Renal cortex interstitium (tissue), 11 donors: ENCODE data around the gene LRRC2. TPM values are rescaled to one million over a fixed set of nuclear protein-coding genes. Genes with fewer than 3 reads are reported as not detected.
"Not testable (repeated sequence)": the region's sequence is repeated elsewhere in the genome, so short reads cannot be mapped to it uniquely, and the experiment has no call there.

ENCODE experiments used
- DNase-seq, 11 donors: peaks; one replicate each; pipeline ENCODE4 v3.0.0-alpha.2; 2013; ENCODE audit warnings: low read depth in 9 of 11, low spot score in 4 of 11; ENCODE audit errors: extremely low read depth in 1 of 11
- polyA plus RNA-seq, 3 donors: library from polyadenylated mRNA; unstranded; fragments of 120-200 nt; gene quantifications; one replicate each; pipeline ENCODE4 v1.2.1, GENCODE V29; 2013; ENCODE audit not compliant: insufficient read length in 3 of 3

The LRRC2 gene
- polyA plus RNA-seq, 3 donors = 1.7 to 2.4 (median 2.1) TPM

- DNase-seq = no peak
Measured at GRCh38 chr3:46586738-46587246, 20.7 kb upstream of the LRRC2 start.

DNA sequence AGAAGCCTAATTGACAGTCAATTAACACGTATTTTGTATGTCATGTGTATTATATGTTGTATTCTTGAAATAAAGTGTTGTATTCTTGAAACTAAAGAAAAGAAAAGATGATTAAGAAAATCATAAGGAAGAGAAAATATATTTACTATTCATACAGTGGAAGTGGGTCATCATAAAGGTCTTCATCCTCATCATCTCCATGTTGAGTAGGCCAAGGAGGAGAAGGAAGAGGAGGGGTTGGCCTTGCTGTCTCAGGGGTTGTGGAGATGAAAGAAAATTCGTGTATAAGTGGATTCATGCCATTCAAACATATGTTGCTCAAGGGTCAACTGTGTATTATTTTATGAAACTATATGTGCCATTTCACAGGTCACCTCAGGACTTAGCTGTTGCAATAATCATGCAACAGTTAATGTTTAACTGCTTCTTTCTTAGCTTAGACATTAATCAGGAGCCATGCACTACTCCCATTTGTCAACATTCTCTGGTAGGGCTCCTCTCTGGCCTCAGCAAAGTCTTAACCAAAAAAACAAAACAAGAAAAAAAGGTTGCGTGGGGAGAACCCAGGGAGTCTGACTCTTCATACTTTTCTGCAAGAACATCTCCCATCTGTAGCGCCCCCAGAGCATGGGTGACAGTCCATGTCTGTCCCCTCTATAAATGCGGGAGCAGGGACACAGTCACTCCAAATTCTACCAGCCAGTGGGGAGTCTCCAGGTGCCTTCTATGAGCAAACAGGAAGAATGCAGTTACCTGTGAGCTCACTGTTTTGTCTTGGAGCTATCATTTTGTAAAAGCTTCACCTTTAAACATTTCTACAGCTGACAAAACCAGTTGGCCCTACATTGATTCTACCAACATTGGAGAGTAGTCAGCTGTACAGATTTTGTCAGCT lies 19.9 kb upstream of the LRRC2 start:
- no peak for DNase-seq

GRCh38 chr3:46584598-46585467 lies 18.7 kb upstream of the LRRC2 start:
- DNase-seq = no peak

DNA sequence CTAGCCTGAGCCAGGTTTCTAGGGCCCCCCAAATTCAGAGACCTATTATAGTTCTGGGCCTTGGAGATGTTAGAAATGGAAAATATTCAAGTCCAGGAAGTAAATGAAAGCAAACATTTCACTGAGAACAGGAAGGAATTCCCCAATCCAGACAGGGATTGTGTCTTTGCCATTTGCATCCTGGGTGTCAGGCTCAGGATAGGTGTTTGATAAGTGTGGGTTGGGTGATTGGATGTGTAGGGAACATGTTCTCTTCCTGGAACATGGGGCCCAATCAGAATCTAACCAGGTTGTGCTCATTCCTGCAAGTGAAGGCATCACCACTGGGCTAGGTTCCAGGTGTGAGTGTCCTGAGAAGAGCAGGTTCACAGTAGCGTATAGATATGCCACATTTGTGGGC lies 14.6 kb upstream of the LRRC2 start:
- DNase-seq = no peak

DNA sequence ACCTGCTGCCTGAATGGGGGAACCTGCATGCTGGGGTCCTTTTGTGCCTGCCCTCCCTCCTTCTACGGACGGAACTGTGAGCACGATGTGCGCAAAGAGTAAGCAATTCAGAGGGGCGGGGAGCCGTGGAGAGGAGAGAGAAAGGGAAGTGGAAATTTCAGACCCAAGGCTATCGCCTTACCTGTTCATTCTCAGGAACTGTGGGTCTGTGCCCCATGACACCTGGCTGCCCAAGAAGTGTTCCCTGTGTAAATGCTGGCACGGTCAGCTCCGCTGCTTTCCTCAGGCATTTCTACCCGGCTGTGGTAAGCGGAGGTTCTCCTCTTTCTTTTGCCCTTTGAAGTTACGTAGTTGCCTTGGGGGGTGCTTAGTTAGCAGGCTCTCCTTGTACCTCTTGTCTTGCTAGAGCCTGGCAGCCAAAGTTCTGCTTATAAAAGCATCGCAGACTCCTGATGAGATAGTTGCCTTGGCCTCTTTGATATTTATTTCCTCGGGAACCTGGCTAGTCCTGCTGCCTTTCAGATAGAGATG lies 13.7 kb upstream of the LRRC2 start:
- no peak for DNase-seq

GRCh38 chr3:46578973-46579755 lies 13.1 kb upstream of the LRRC2 start:
- no peak for DNase-seq

DNA sequence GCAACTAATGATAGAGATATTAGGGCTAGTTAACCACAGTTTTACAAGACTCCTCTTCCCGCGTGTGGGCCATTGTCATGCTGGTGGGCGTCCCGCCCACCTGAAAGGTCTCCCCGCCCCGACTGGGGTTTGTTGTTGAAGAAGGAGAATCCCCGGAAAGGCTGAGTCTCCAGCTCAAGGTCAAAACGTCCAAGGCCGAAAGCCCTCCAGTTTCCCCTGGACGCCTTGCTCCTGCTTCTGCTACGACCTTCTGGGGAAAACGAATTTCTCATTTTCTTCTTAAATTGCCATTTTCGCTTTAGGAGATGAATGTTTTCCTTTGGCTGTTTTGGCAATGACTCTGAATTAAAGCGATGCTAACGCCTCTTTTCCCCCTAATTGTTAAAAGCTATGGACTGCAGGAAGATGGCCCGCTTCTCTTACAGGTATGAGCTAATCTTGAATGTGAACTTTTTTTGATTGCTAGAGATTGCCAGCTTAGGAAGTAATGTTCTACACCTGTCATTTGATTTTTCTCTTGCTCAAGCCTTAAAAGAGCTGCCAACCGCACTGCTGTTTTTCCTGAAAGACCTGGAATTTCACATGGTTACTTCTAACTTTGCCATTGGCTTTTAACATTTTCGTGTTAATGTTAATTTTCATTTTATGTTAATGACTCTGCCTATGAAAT lies 11.6 kb upstream of the LRRC2 start:
- DNase-seq = not testable (repeated sequence)

DNA sequence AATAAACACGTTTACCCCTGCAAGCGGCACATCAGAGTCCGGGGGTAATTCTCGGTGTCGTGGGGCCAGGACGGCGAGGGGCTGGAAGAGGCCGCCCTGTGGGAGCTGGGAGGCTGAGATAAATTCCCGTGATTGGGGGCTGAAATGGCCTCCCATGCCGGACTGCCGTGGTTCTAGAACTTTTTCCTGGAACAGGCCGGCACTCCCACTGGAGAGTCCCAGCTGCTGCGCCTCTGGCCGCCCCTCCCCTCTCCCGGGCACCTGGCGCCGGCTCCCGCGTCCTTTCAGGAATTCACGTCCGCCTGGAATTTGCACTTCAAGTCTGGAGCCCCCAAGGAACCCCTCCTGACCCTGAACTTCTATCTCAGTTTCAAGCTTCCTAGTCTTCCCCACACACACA lies 10.8 kb upstream of the LRRC2 start:
- no peak for DNase-seq

DNA sequence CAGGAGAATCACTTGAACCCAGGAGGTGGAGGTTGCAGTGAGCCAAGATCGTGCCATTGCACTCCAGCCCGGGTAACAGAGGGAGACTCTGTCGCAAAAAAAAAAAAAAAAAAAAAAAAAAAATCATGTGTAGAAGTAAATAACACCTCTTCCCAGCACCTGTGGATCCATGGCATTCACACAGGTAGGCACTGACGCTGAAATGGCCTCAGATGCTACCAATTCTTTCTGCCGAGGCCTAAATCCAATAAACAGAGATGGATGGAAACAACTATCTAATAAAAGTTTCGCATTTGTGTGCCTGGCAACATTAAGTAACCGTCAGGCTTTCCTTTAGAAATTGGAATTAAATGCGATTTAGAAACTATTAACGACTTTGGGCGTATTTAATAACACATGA lies 10.3 kb upstream of the LRRC2 start:
- DNase-seq = no peak

DNA sequence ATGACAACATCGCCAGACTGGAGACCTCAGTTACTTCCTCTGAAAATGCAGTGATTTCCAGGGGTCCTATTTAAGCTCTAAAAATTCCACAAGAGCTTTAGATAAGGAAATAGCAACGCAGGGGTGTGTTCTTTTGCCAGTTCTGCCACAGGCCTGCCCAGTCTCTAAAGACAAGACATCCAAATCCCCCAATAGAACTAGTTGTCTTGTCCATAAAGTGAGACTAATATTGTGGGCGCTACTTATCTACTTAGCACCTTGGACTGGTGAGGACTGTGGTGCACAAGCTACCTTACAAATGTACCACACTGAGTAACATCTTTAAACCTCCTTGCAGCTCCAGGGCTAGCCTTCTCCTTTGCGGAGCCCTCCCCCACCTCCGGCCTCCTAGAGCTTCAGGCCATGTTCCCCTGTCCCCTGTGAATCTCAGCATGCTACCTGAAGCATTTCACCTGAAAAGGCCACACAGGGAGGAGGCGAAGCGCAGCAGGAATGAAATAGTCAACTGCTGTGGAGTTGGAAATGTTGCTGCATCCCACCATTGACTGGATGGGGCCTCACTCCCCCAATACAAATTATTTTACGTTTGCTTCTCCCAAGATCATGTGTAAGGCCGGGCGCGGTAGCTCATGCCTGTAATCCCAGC lies 9.6 kb upstream of the LRRC2 start:
- no peak for DNase-seq

DNA sequence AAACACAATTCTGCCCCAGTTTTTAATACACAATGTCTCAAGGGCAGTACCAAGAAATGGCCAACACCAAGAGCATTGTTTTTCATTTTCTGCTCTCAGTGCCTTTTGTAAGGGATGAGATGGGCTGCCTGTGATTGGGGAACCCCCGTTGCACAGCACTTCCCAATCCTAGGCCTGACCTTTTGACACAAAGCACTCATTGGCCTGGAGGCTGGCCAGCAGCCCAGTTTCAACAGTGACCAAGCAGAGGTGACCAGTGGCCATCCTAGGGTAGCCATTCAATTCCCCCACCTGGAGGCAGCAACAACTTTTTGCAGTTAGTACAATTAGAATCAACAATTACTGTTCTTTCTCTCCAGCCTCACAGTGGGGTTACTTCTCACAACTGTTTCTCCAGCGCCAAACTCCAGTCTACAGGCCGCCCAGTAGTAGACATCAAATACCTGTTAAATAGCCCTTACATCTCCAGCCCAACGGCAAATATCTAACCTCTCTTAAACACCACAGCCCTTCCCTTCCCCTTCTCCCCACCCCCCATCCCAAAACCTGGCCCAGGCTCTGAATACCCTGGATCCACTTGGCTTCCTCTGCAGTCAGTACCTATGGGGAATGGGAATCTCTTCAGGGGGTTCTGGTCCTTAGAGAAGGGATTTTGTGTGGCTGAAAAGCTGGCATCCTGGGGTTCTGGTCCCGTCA lies 8.9 kb upstream of the LRRC2 start:
- no peak for DNase-seq

GRCh38 chr3:46574243-46574646 lies 8.1 kb upstream of the LRRC2 start:
- peak in 3 of 11 donors; percentile 30 to 47 (median 36) for DNase-seq

DNA sequence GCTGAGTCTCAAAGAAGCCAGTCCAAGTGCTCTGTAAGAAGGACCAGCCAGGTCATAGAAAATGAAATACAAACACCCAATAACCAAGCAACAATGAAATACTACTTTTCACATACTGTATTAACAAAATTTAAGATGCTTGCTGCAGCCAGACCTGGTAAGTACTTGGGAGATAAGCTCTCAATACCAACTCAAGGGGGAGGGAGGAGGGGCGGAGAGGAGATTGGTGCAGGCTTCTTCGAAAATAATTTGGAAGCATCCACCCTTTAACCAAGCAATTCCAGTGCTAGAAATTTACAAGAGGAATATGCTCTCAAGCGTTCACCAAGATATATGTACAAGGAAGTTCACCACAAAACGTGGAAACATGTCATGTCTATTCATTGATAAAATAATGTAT lies 7.6 kb upstream of the LRRC2 start:
- no peak for DNase-seq

- DNase-seq = no peak
Measured at GRCh38 chr3:46571684-46572083, 5.6 kb upstream of the LRRC2 start.

- no peak for DNase-seq
Measured at GRCh38 chr3:46565607-46566039, 479 bp downstream of the LRRC2 start.

GRCh38 chr3:46565077-46565476 lies 1.0 kb downstream of the LRRC2 start:
- DNase-seq = no peak
